ENCODE measurements around the gene ARID4B. TPM values are rescaled to one million over a fixed set of nuclear protein-coding genes. Genes with fewer than 3 reads are reported as not detected.

The ARID4B gene
- total and polyA plus RNA-seq, 2 donors (not counting 3 experiments of a cell fraction or from before 2014, with no cell fraction given): 6.7 to 40.7 TPM

GRCh38 chr1:235330918-235331285 lies 2.9 kb upstream of the ARID4B start:
- no peak overlapping the region for H3K9ac ChIP-seq (replicated peaks; ENCODE audit: extremely low read depth, insufficient read depth, low read length)
- FAIRE-seq (no peak), DNase-seq (ENCODE audit: low read depth, low spot score) (no peak)
- peak overlapping the region; percentile 93 for H3K4me2 ChIP-seq (ENCODE audit: insufficient read depth, low read length)
- dilution Hi-C loops (cut with MboI; ENCODE audit: extremely low pct_ligation_motif_present, low sequenced_read_pairs) (no loop called here), intact Hi-C loops (cut with micrococcal nuclease) (no loop called here)
- no peaks in the 10 kb centered on the region for H3K36me3 ChIP-seq (ENCODE audit: control insufficient read depth in 2 of 2, extremely low read depth in 1 of 2, insufficient read depth in 2 of 2, low read length in 2 of 2)
- no TSS peak for BruUV-seq (replicated peaks)
- ChIA-PET CTCF (interaction anchor here (1.5 to 5.7 kb wide), 2 partner anchors 11 to 85 kb away, joined by 4 to 56 read pairs; no protein-coding TSS in a partner anchor), POLR2A (no interaction called here)
- no peak for TF ChIP-seq GATA2 (IDR thresholded peaks at IDR 0.05; ENCODE audit: insufficient read depth, insufficient read length, low read depth, low read length)
- no peak for TF ChIP-seq CTCF (IDR thresholded peaks at IDR 0.05; ENCODE audit: extremely low read depth in 1 of 2, insufficient read depth in 1 of 2, low read depth in 1 of 2, low read length in 2 of 2)
- no peak for TF ChIP-seq FOS (IDR thresholded peaks at IDR 0.05; ENCODE audit: borderline replicate concordance, insufficient read depth, low read length)
- no peak for TF ChIP-seq POLR2AphosphoS5 (IDR thresholded peaks at IDR 0.05; ENCODE audit: insufficient read depth, low read depth, low read length)
- TF ChIP-seq EZH2 (IDR thresholded peaks at IDR 0.05; ENCODE audit: borderline replicate concordance, low read depth, low read length, severe bottlenecking): no peak
- TF ChIP-seq MAX (IDR thresholded peaks at IDR 0.05; ENCODE audit: insufficient read depth, insufficient read length): no peak
- no peak for TF ChIP-seq JUN (IDR thresholded peaks at IDR 0.05; ENCODE audit: borderline replicate concordance, insufficient read depth, insufficient read length, low read depth)
- TF ChIP-seq MYC (IDR thresholded peaks at IDR 0.05; ENCODE audit: low read depth, low read length): no peak
- no peak for TF ChIP-seq POLR2A (IDR thresholded peaks at IDR 0.05; ENCODE audit: low read depth, low read length)
- no peaks in the 10 kb centered on the region for H3K9me3 ChIP-seq (replicated peaks; ENCODE audit: control insufficient read depth, insufficient read depth, low read length)
- H3K4me3 ChIP-seq (replicated peaks in 1 of 3; ENCODE audit: insufficient read depth in 1 of 3, low read depth in 1 of 3, low read length in 3 of 3): no peak overlapping the region
- H3K9me1 ChIP-seq (replicated peaks; ENCODE audit: control insufficient read depth, extremely low read depth, insufficient read depth, low read length): no peaks in the 10 kb centered on the region
- peaks cover 20% of the 10 kb centered on the region for H3K4me1 ChIP-seq (ENCODE audit: control insufficient read depth, extremely low read depth, insufficient read depth, low read length)
- no peak overlapping the region for H2AFZ ChIP-seq (ENCODE audit: low read depth, low read length)
- H3K79me2 ChIP-seq (ENCODE audit: control insufficient read depth, insufficient read depth, low read length): peaks cover 57% of the 10 kb centered on the region
- H3K27me3 ChIP-seq (ENCODE audit: control insufficient read depth in 2 of 2, insufficient read depth in 2 of 2, low read length in 2 of 2): no peaks in the 10 kb centered on the region
- peaks cover 3% of the 10 kb centered on the region for H4K20me1 ChIP-seq (replicated peaks; ENCODE audit: control insufficient read depth, extremely low read depth, insufficient read depth, low read length)
- H3K27ac ChIP-seq (ENCODE audit: insufficient read depth, low read depth, low read length): no peak overlapping the region
